NCI-H524 (cell line): ENCODE results near the gene RAB29.
"Not testable (repeated sequence)": the region's sequence is repeated elsewhere in the genome, so short reads cannot be mapped to it uniquely, and the experiment has no call there.

ENCODE experiments used
- DNase-seq, 2 experiments: peaks; one replicate each; lab custom pipeline; 2025; lab: John Stamatoyannopoulos, UW

The RAB29 gene

GRCh38 chr1:205775015-205775716 is at the start of gene RAB29:
Gene RAB29 (minus strand): TSS chr1:205775482. CDS start chr1:205774956, 526 bp downstream.
- peak; percentile 59 to 69 for DNase-seq

GRCh38 chr1:205824180-205824579 is 48.9 kb upstream of the RAB29 start:
- DNase-seq = no peak

GRCh38 chr1:205823260-205823659 is 48.0 kb upstream of the RAB29 start:
- DNase-seq = not testable (repeated sequence)

GRCh38 chr1:205822397-205822796 is 47.1 kb upstream of the RAB29 start:
- DNase-seq = no peak

GRCh38 chr1:205817988-205818387 is 42.7 kb upstream of the RAB29 start:
- no peak for DNase-seq

- DNase-seq = no peak
These were observed 42.1 kb upstream of the RAB29 start for GRCh38 chr1:205817364-205817763.

- peak in 1 of 2 experiments; percentile 32 for DNase-seq
These were observed 38.4 kb upstream of the RAB29 start for GRCh38 chr1:205813755-205814058.

- DNase-seq = peak; percentile 75 to 86
These were observed 37.8 kb upstream of the RAB29 start, which contains the start of gene SLC41A1 for GRCh38 chr1:205812878-205813754. Gene SLC41A1 (minus strand): TSS chr1:205813198. CDS start chr1:205810441, 2,757 bp downstream.

- peak in 1 of 2 experiments; percentile 20 for DNase-seq
These were observed 37.1 kb upstream of the RAB29 start for GRCh38 chr1:205812271-205812877.

GRCh38 chr1:205811660-205812059 is 36.4 kb upstream of the RAB29 start:
- DNase-seq = no peak

- DNase-seq = no peak
These were observed 35.3 kb upstream of the RAB29 start for GRCh38 chr1:205810448-205811157.

- DNase-seq = no peak
These were observed 34.7 kb upstream of the RAB29 start for GRCh38 chr1:205809942-205810345.

- DNase-seq = peak in 1 of 2 experiments; percentile 11
These were observed 34.2 kb upstream of the RAB29 start for GRCh38 chr1:205809469-205809868.

GRCh38 chr1:205805082-205805711 is 29.9 kb upstream of the RAB29 start:
- no peak for DNase-seq

- DNase-seq = no peak
These were observed 29.3 kb upstream of the RAB29 start for GRCh38 chr1:205804605-205805004.

- DNase-seq = no peak
These were observed 28.7 kb upstream of the RAB29 start for GRCh38 chr1:205803986-205804385.

GRCh38 chr1:205802060-205802459 is 26.8 kb upstream of the RAB29 start:
- no peak for DNase-seq

GRCh38 chr1:205800981-205801703 is 25.9 kb upstream of the RAB29 start:
- DNase-seq = no peak

GRCh38 chr1:205800427-205800826 is 25.1 kb upstream of the RAB29 start:
- no peak for DNase-seq

- no peak for DNase-seq
These were observed 23.3 kb upstream of the RAB29 start for GRCh38 chr1:205798577-205798976.

GRCh38 chr1:205797168-205797567 is 21.9 kb upstream of the RAB29 start:
- no peak for DNase-seq
